WTC11 (cell line): ENCODE measurements around the gene HMX3. TPM values are rescaled to one million over a fixed set of nuclear protein-coding genes. Genes with fewer than 3 reads are reported as not detected.

Source experiments
- ATAC-seq: fragments of 200-7000 bp; cut with Tn5 transposase; 2 replicates; pipeline ENCODE4 v1.10.0; 2021; ENCODE audit warnings: mild to moderate bottlenecking, moderate library complexity
- CTCF ChIA-PET: fragments of 300-600 bp; sonication (Branson Sonifier 250); formaldehyde crosslinking; loops from one replicate; lab custom pipeline; 2021; ENCODE audit warnings: antibody characterized with exemption; lab: Charles Lee
- POLR2A ChIA-PET: fragments of 350-600 bp; sonication (Branson Sonifier 250); formaldehyde crosslinking; loops from one replicate; lab custom pipeline; 2021; ENCODE audit warnings: antibody characterized with exemption; lab: Charles Lee
- DNase-seq: peaks from one replicate; pipeline ENCODE4 v3.0.0; 2021; ENCODE audit warnings: low spot score
- H3K27ac Mint-ChIP-seq: 2 replicates; pipeline ENCODE4 v1.8.0; 2021; ENCODE audit warnings: mixed read lengths
- H3K27me3 Mint-ChIP-seq: 2 replicates; pipeline ENCODE4 v1.8.0; 2021; ENCODE audit warnings: low read depth, mild to moderate bottlenecking, moderate library complexity, mixed read lengths
- H3K36me3 Mint-ChIP-seq: 2 replicates; pipeline ENCODE4 v1.8.0; 2021; ENCODE audit warnings: mixed read lengths
- H3K4me1 Mint-ChIP-seq: 2 replicates; pipeline ENCODE4 v1.8.0; 2022; ENCODE audit warnings: mixed read lengths
- H3K4me3 Mint-ChIP-seq: 2 replicates; pipeline ENCODE4 v1.8.0; 2021; ENCODE audit warnings: mild to moderate bottlenecking, moderate library complexity, mixed read lengths
- H3K9me3 Mint-ChIP-seq: 2 replicates; pipeline ENCODE4 v1.8.0; 2021; ENCODE audit warnings: mixed read lengths
- FOXP1 ChIP-seq: sonication (generic); formaldehyde crosslinking; IDR thresholded peaks from 2 replicates; pipeline ENCODE4 v1.8.0; 2022; ENCODE audit warnings: missing genetic modification reagents, mild to moderate bottlenecking, moderate library complexity, borderline replicate concordance
- HMGXB4 ChIP-seq: sonication (generic); formaldehyde crosslinking; IDR thresholded peaks from 2 replicates; pipeline ENCODE4 v1.8.1; 2023; ENCODE audit warnings: mild to moderate bottlenecking, moderate library complexity, missing genetic modification reagents
- MLX ChIP-seq: sonication (generic); formaldehyde crosslinking; IDR thresholded peaks from 2 replicates; pipeline ENCODE4 v1.8.1; 2023; ENCODE audit warnings: mild to moderate bottlenecking, missing genetic modification reagents, moderate library complexity
- NR2C2 ChIP-seq: sonication (generic); formaldehyde crosslinking; IDR thresholded peaks from 2 replicates; pipeline ENCODE4 v1.8.0; 2022; ENCODE audit warnings: mild to moderate bottlenecking, missing genetic modification reagents
- TEAD1 ChIP-seq: sonication (generic); formaldehyde crosslinking; IDR thresholded peaks from 2 replicates; pipeline ENCODE4 v1.8.0; 2022; ENCODE audit warnings: mild to moderate bottlenecking, missing genetic modification reagents
- TP53 ChIP-seq: sonication (generic); formaldehyde crosslinking; IDR thresholded peaks from 2 replicates; pipeline ENCODE4 v1.8.1; 2023; ENCODE audit warnings: mild to moderate bottlenecking, missing genetic modification reagents
- ZNF121 ChIP-seq: sonication (generic); formaldehyde crosslinking; IDR thresholded peaks from 2 replicates; pipeline ENCODE4 v1.8.0; 2023; ENCODE audit warnings: missing genetic modification reagents
- ZNF263 ChIP-seq: sonication (generic); formaldehyde crosslinking; IDR thresholded peaks from 2 replicates; pipeline ENCODE4 v1.8.1; 2022; ENCODE audit warnings: low read depth, mild to moderate bottlenecking, moderate library complexity, missing genetic modification reagents
- ZNF416 ChIP-seq: fragments of 250-450 bp; sonication (Bioruptor Pico); IDR thresholded peaks from 2 replicates; pipeline ENCODE4 v1.9.0; 2021; ENCODE audit warnings: mild to moderate bottlenecking, inconsistent platforms
- total RNA-seq: library from RNA; stranded (reverse); gene quantifications from 3 replicates; pipeline ENCODE4 v1.2.3, GENCODE V29; 2021
- TF ChIP-seq, protein P1 (sequence below): sonication (generic); formaldehyde crosslinking; IDR thresholded peaks from 2 replicates; pipeline ENCODE4 v1.8.0; 2022; ENCODE audit warnings: missing genetic modification reagents
- TF ChIP-seq, protein P2 (sequence below): sonication (generic); formaldehyde crosslinking; IDR thresholded peaks from 2 replicates; pipeline ENCODE4 v1.8.0; 2023; ENCODE audit warnings: missing genetic modification reagents, mild to moderate bottlenecking, borderline replicate concordance
- TF ChIP-seq, protein P3 (sequence below): fragments of 250-450 bp; sonication (Bioruptor Pico); conservative IDR thresholded peaks from 2 replicates; pipeline ENCODE4 v1.9.0; 2021; ENCODE audit warnings: mild to moderate bottlenecking
- TF ChIP-seq, protein P4 (sequence below): sonication (generic); formaldehyde crosslinking; IDR thresholded peaks from 2 replicates; pipeline ENCODE4 v1.8.1; 2022; ENCODE audit warnings: mild to moderate bottlenecking, moderate library complexity, missing genetic modification reagents
- TF ChIP-seq, protein P5 (sequence below): sonication (generic); formaldehyde crosslinking; conservative IDR thresholded peaks from 2 replicates; pipeline ENCODE4 v1.8.1; 2023; ENCODE audit warnings: mild to moderate bottlenecking, low read depth, missing genetic modification reagents, moderate library complexity

HMX3 gene
- total RNA-seq, 1 experiment from 2014 or later = not detected

DNA sequence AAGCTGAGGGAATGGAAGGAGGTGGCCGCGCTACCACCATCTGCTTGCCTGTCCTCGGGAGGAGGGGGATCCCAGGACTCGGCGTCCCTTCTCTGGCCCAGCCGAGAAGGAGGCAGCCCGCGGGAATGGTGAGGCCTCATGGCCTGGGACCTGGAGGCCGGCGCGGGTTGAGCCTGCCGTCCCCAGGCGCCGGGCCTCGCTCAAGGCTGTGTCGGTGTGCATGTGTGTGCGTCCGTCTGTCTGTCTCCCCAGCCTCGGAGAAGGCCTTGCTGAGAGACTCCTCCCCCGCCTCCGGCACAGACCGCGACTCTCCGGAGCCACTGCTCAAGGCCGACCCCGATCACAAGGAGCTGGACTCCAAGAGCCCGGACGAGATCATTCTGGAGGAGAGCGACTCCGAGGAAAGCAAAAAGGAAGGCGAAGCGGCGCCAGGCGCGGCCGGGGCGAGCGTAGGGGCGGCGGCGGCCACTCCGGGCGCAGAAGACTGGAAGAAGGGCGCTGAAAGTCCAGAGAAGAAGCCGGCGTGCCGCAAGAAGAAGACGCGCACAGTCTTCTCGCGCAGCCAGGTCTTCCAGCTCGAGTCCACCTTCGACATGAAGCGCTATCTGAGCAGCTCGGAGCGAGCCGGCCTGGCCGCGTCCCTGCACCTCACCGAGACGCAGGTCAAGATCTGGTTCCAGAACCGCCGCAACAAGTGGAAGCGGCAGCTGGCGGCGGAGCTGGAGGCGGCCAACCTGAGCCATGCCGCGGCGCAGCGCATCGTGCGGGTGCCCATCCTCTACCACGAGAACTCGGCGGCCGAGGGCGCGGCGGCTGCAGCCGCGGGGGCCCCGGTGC is 1.3 kb downstream of the HMX3 start:
- peak; percentile 83 for TF ChIP-seq ZNF263
- TF ChIP-seq HMGXB4 = peak; percentile 55; the same call in 1 of the 2 replicates
- TF ChIP-seq, protein P1, sequence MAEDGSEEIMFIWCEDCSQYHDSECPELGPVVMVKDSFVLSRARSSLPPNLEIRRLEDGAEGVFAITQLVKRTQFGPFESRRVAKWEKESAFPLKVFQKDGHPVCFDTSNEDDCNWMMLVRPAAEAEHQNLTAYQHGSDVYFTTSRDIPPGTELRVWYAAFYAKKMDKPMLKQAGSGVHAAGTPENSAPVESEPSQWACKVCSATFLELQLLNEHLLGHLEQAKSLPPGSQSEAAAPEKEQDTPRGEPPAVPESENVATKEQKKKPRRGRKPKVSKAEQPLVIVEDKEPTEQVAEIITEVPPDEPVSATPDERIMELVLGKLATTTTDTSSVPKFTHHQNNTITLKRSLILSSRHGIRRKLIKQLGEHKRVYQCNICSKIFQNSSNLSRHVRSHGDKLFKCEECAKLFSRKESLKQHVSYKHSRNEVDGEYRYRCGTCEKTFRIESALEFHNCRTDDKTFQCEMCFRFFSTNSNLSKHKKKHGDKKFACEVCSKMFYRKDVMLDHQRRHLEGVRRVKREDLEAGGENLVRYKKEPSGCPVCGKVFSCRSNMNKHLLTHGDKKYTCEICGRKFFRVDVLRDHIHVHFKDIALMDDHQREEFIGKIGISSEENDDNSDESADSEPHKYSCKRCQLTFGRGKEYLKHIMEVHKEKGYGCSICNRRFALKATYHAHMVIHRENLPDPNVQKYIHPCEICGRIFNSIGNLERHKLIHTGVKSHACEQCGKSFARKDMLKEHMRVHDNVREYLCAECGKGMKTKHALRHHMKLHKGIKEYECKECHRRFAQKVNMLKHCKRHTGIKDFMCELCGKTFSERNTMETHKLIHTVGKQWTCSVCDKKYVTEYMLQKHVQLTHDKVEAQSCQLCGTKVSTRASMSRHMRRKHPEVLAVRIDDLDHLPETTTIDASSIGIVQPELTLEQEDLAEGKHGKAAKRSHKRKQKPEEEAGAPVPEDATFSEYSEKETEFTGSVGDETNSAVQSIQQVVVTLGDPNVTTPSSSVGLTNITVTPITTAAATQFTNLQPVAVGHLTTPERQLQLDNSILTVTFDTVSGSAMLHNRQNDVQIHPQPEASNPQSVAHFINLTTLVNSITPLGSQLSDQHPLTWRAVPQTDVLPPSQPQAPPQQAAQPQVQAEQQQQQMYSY (CRISPR knock-in tag) = peak; percentile 38; the same call in 1 of the 2 replicates
- TF ChIP-seq TP53 = no peak
- no peak for TF ChIP-seq FOXP1 (CRISPR knock-in tag)
- TF ChIP-seq, protein P2, sequence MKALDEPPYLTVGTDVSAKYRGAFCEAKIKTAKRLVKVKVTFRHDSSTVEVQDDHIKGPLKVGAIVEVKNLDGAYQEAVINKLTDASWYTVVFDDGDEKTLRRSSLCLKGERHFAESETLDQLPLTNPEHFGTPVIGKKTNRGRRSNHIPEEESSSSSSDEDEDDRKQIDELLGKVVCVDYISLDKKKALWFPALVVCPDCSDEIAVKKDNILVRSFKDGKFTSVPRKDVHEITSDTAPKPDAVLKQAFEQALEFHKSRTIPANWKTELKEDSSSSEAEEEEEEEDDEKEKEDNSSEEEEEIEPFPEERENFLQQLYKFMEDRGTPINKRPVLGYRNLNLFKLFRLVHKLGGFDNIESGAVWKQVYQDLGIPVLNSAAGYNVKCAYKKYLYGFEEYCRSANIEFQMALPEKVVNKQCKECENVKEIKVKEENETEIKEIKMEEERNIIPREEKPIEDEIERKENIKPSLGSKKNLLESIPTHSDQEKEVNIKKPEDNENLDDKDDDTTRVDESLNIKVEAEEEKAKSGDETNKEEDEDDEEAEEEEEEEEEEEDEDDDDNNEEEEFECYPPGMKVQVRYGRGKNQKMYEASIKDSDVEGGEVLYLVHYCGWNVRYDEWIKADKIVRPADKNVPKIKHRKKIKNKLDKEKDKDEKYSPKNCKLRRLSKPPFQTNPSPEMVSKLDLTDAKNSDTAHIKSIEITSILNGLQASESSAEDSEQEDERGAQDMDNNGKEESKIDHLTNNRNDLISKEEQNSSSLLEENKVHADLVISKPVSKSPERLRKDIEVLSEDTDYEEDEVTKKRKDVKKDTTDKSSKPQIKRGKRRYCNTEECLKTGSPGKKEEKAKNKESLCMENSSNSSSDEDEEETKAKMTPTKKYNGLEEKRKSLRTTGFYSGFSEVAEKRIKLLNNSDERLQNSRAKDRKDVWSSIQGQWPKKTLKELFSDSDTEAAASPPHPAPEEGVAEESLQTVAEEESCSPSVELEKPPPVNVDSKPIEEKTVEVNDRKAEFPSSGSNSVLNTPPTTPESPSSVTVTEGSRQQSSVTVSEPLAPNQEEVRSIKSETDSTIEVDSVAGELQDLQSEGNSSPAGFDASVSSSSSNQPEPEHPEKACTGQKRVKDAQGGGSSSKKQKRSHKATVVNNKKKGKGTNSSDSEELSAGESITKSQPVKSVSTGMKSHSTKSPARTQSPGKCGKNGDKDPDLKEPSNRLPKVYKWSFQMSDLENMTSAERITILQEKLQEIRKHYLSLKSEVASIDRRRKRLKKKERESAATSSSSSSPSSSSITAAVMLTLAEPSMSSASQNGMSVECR (CRISPR knock-in tag) = 0 out of 2 replicates have a peak, but pooled peaks have one; percentile 62
- TF ChIP-seq NR2C2 = no peak
- peak; percentile 3 for ATAC-seq
- Mint-ChIP-seq H3K27me3 (peaks cover 97% of the 10 kb centered on the region), H3K9me3 (no peaks in the 10 kb centered on the region), H3K27ac (no peak overlapping the region), H3K36me3 (peaks cover 3% of the 10 kb centered on the region; the same call in 1 of the 2 replicates), H3K4me1 (peaks cover 56% of the 10 kb centered on the region), H3K4me3 (peak overlapping the region; percentile 80)
- DNase-seq = peak; percentile 62
- ChIA-PET POLR2A (interaction anchor here (0.7 to 1.8 kb wide), 3 partner anchors 13 to 1225 kb away, joined by 3 to 4 read pairs (median 3); no protein-coding TSS in a partner anchor), CTCF (interaction anchor here (0.6 to 1.2 kb wide), 3 partner anchors 10 to 17 kb away, joined by 3 to 5 read pairs (median 5); partner anchors contain the start of gene BUB3)

DNA sequence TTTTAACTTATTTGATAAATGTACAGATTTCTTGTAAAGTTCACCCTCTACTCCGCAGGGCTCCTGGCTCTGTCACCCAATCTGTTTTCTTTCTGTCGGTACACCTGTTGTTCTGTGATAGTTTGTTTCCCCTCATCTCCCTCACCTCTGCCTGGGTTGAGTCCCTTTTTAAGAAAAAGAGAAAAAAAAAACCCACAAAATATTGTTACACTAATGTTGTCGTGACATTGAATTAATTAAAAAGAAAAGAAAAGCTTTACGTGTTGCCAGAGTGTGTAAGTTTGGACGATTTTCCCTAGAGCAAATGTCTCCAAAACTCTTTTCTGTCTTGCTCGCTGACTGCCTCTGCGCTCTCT is 3.4 kb downstream of the HMX3 start:
- CTCF ChIA-PET = interaction anchor here (1.2 to 1.6 kb wide), 3 partner anchors 15 to 240 kb away, joined by 6 to 7 read pairs (median 6); partner anchors contain the start of gene BUB3
- POLR2A ChIA-PET = interaction anchor here (0.6 to 1.1 kb wide), 4 partner anchors 10 to 128 kb away, joined by 3 to 4 read pairs (median 3); no protein-coding TSS in a partner anchor

More for the DNA sequence above, 3.4 kb downstream of the HMX3 start:
- Mint-ChIP-seq H3K9me3 (no peaks in the 10 kb centered on the region), H3K27ac (no peak overlapping the region), H3K4me1 (peaks cover 58% of the 10 kb centered on the region), H3K27me3 (peaks cover 97% of the 10 kb centered on the region), H3K4me3 (peak overlapping the region; percentile 61), H3K36me3 (peaks cover 3% of the 10 kb centered on the region; the same call in 1 of the 2 replicates)
- TF ChIP-seq ZNF121 (CRISPR knock-in tag) = no peak
- TF ChIP-seq, protein P3, sequence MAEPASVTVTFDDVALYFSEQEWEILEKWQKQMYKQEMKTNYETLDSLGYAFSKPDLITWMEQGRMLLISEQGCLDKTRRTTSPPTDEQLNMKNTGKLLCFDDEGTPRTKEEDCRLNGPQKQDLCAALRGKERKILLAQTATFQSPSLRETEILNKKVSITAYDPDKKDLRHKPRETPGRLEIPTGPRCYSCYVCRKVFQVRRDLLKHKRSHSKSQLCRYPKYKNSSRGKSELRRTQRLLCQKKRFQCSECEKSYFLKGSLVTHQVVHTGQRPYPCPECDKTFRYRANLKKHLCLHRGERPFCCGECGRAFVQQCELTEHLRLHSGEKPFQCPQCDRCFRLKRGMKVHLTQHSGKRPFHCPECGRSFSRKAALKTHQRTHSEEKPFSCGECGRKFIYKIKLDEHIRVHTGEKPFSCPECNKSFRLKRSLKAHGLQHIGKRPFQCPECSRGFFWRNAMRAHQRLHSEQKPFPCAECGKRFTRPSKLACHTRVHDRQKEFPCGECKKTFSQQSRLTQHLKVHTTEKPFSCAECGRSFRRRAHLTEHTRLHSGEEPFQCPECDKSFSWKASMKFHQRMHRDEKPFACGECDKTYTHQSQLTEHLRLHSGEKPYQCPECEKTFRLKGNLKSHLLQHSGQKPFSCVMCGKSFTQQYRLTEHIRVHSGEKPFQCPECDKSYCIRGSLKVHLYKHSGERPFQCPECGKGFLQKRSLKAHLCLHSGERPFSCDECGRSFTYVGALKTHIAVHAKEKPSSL = no peak
- no peak for TF ChIP-seq MLX (CRISPR knock-in tag)
- TF ChIP-seq ZNF416 (CRISPR knock-in tag) = no peak
- TF ChIP-seq TEAD1 (CRISPR knock-in tag) = no peak
- TF ChIP-seq, protein P4, sequence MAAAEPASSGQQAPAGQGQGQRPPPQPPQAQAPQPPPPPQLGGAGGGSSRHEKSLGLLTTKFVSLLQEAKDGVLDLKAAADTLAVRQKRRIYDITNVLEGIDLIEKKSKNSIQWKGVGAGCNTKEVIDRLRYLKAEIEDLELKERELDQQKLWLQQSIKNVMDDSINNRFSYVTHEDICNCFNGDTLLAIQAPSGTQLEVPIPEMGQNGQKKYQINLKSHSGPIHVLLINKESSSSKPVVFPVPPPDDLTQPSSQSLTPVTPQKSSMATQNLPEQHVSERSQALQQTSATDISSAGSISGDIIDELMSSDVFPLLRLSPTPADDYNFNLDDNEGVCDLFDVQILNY (CRISPR knock-in tag) = no peak
- TF ChIP-seq, protein P5, sequence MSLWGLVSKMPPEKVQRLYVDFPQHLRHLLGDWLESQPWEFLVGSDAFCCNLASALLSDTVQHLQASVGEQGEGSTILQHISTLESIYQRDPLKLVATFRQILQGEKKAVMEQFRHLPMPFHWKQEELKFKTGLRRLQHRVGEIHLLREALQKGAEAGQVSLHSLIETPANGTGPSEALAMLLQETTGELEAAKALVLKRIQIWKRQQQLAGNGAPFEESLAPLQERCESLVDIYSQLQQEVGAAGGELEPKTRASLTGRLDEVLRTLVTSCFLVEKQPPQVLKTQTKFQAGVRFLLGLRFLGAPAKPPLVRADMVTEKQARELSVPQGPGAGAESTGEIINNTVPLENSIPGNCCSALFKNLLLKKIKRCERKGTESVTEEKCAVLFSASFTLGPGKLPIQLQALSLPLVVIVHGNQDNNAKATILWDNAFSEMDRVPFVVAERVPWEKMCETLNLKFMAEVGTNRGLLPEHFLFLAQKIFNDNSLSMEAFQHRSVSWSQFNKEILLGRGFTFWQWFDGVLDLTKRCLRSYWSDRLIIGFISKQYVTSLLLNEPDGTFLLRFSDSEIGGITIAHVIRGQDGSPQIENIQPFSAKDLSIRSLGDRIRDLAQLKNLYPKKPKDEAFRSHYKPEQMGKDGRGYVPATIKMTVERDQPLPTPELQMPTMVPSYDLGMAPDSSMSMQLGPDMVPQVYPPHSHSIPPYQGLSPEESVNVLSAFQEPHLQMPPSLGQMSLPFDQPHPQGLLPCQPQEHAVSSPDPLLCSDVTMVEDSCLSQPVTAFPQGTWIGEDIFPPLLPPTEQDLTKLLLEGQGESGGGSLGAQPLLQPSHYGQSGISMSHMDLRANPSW (CRISPR knock-in tag) = no peak
- TF ChIP-seq FOXP1 (CRISPR knock-in tag) = no peak
- no peak for DNase-seq
- ATAC-seq = no peak
